H1 (cell line): Measurements from ENCODE around the gene PXK. TPM values are rescaled to one million over a fixed set of nuclear protein-coding genes. Genes with fewer than 3 reads are reported as not detected.

ENCODE experiments used
- CTCF ChIA-PET: fragments of 300-600 bp; sonication (Branson Sonifier 250); formaldehyde crosslinking; loops from one replicate; lab custom pipeline; 2021; ENCODE audit not compliant: partially characterized antibody; lab: Charles Lee
- POLR2A ChIA-PET: fragments of 300-600 bp; sonication (Branson Sonifier 250); formaldehyde crosslinking; loops from one replicate; lab custom pipeline; 2021; ENCODE audit warnings: inconsistent platforms; ENCODE audit not compliant: partially characterized antibody; lab: Charles Lee
- DNase-seq, 2 experiments: peaks; one replicate each; pipeline versions ENCODE4 v3.0.0 to v3.0.0-alpha.2; 2010 to 2022; ENCODE audit warnings: low spot score in 2 of 2, low read depth in 1 of 2, mixed read lengths in 1 of 2
- FAIRE-seq: peaks from 2 replicates; lab custom pipeline; 2011; peaks lifted over from hg19 to GRCh38; lab: Jason Lieb, UNC
- H2AFZ ChIP-seq: 2 replicates; pipeline ENCODE4 v1.8.1; 2012; ENCODE audit warnings: low read length, inconsistent platforms
- H2AK5ac ChIP-seq: 2 replicates; pipeline ENCODE4 v1.6.1; 2013; ENCODE audit warnings: low read depth, low read length
- H2BK120ac ChIP-seq: replicated peaks from 2 replicates; pipeline ENCODE3; 2013; ENCODE audit warnings: low read depth, low read length, inconsistent platforms
- H2BK12ac ChIP-seq: 2 replicates; pipeline ENCODE4 v1.6.1; 2013; ENCODE audit warnings: low read depth, low read length
- H2BK15ac ChIP-seq: 2 replicates; pipeline ENCODE4 v1.6.1; 2013; ENCODE audit warnings: low read length
- H2BK20ac ChIP-seq: 2 replicates; pipeline ENCODE4 v1.6.1; 2013; ENCODE audit warnings: low read length
- H2BK5ac ChIP-seq: 2 replicates; pipeline ENCODE4 v1.6.1; 2013; ENCODE audit warnings: low read depth, low read length
- H3K14ac ChIP-seq: 2 replicates; pipeline ENCODE4 v1.6.1; 2013; ENCODE audit warnings: inconsistent platforms; ENCODE audit not compliant: insufficient read length
- H3K18ac ChIP-seq: 2 replicates; pipeline ENCODE4 v1.6.1; 2013; ENCODE audit warnings: low read length; ENCODE audit errors: extremely low read depth
- H3K23ac ChIP-seq: 2 replicates; pipeline ENCODE4 v1.6.1; 2013; ENCODE audit warnings: inconsistent platforms; ENCODE audit not compliant: insufficient read length
- H3K23me2 ChIP-seq: 2 replicates; pipeline ENCODE4 v1.6.1; 2013; ENCODE audit warnings: low read depth, low read length
- H3K27ac ChIP-seq: 2 replicates; pipeline ENCODE4 v1.6.1; 2011; ENCODE audit warnings: low read depth, low read length, inconsistent platforms
- H3K27me3 ChIP-seq, 4 experiments: replicated peaks in 1 of 4; 1 replicate in 1 of 4; 2 replicates in 3 of 4; pipeline versions ENCODE4 v1.6.1 to v1.8.1; 2011 to 2013; ENCODE audit warnings: low read length in 3 of 4, mild to moderate bottlenecking in 3 of 4, inconsistent platforms in 2 of 4, mixed read lengths in 2 of 4, moderate library complexity in 1 of 4; ENCODE audit not compliant: control insufficient read depth in 3 of 4, insufficient read depth in 3 of 4; ENCODE audit errors: extremely low read depth in 1 of 4
- H3K36me3 ChIP-seq, 4 experiments: 2 replicates each; pipeline versions ENCODE4 v1.6.1 to v1.8.1; 2011 to 2013; ENCODE audit warnings: mild to moderate bottlenecking in 4 of 4, low read length in 3 of 4, moderate library complexity in 2 of 4, control low read depth in 1 of 4, inconsistent platforms in 1 of 4; ENCODE audit not compliant: insufficient read depth in 4 of 4, control insufficient read depth in 2 of 4
- H3K4ac ChIP-seq: replicated peaks from 2 replicates; pipeline ENCODE3; 2013; ENCODE audit warnings: low read length, low read depth, mixed read lengths, inconsistent platforms; ENCODE audit not compliant: insufficient read length
- H3K4me1 ChIP-seq, 4 experiments: replicated peaks in 1 of 4; 1 replicate in 1 of 4; 2 replicates in 3 of 4; pipeline versions ENCODE4 v1.6.1 to v1.8.1; 2011 to 2013; ENCODE audit warnings: low read length in 3 of 4, inconsistent platforms in 2 of 4, mixed read lengths in 1 of 4; ENCODE audit not compliant: insufficient read depth in 4 of 4, control insufficient read depth in 3 of 4
- H3K4me2 ChIP-seq, 2 experiments: 2 replicates each; pipeline versions ENCODE4 v1.6.1 to v1.8.1; 2011 to 2013; ENCODE audit warnings: low read depth in 2 of 2, low read length in 2 of 2, control low read depth in 1 of 2, inconsistent platforms in 1 of 2, mild to moderate bottlenecking in 1 of 2; ENCODE audit not compliant: insufficient read depth in 1 of 2
- H3K4me3 ChIP-seq, 4 experiments: fragments of 200-600, 300-600 bp in 1 of 4; sonication (generic), shearing (Covaris generic), sonication (Bioruptor Twin) in 1 of 4; 2 replicates each; pipeline versions ENCODE4 v1.5.1 to v1.8.1; 2011 to 2016; ENCODE audit warnings: low read length in 4 of 4, low read depth in 3 of 4, control low read depth in 2 of 4, inconsistent platforms in 2 of 4, mild to moderate bottlenecking in 2 of 4, mixed read lengths in 1 of 4, moderate library complexity in 1 of 4; ENCODE audit not compliant: insufficient read depth in 2 of 4; ENCODE audit errors: extremely low read depth in 1 of 4
- H3K56ac ChIP-seq: replicated peaks from 2 replicates; pipeline ENCODE3; 2013; ENCODE audit warnings: low read depth, mild to moderate bottlenecking, mixed read lengths, low read length, inconsistent platforms; ENCODE audit not compliant: insufficient read length
- H3K79me1 ChIP-seq: 2 replicates; pipeline ENCODE4 v1.6.1; 2013; ENCODE audit warnings: low read depth, low read length, control low read depth
- H3K79me2 ChIP-seq, 2 experiments: 2 replicates each; pipeline versions ENCODE4 v1.6.1 to v1.8.1; 2012 to 2013; ENCODE audit warnings: low read length in 2 of 2, mild to moderate bottlenecking in 2 of 2, inconsistent platforms in 1 of 2; ENCODE audit not compliant: insufficient read depth in 2 of 2, control insufficient read depth in 1 of 2
- H3K9ac ChIP-seq, 4 experiments: replicated peaks in 1 of 4; 1 replicate in 1 of 4; 2 replicates in 3 of 4; pipeline versions ENCODE4 v1.6.1 to v1.8.1; 2011 to 2013; ENCODE audit warnings: low read depth in 3 of 4, low read length in 3 of 4, control low read depth in 2 of 4, mild to moderate bottlenecking in 2 of 4, moderate library complexity in 2 of 4, inconsistent platforms in 1 of 4; ENCODE audit errors: extremely low read depth in 1 of 4
- H3K9me3 ChIP-seq, 2 experiments: 2 replicates each; pipeline versions ENCODE4 v1.6.1 to v1.8.1; 2012 to 2013; ENCODE audit warnings: mild to moderate bottlenecking in 2 of 2, moderate library complexity in 2 of 2, control low read depth in 1 of 2, inconsistent platforms in 1 of 2, low read depth in 1 of 2, low read length in 1 of 2, mixed read lengths in 1 of 2; ENCODE audit not compliant: insufficient read depth in 2 of 2
- H4K20me1 ChIP-seq, 2 experiments: replicated peaks in 1 of 2; 2 replicates each; pipeline versions ENCODE3 to v1.8.1; 2011 to 2013; ENCODE audit warnings: inconsistent platforms in 2 of 2, low read length in 2 of 2, mild to moderate bottlenecking in 1 of 2; ENCODE audit not compliant: insufficient read depth in 2 of 2, control insufficient read depth in 1 of 2
- H4K5ac ChIP-seq: 2 replicates; pipeline ENCODE4 v1.6.1; 2013; ENCODE audit warnings: low read length, low read depth, mixed read lengths, inconsistent platforms; ENCODE audit not compliant: insufficient read length
- H4K8ac ChIP-seq: 2 replicates; pipeline ENCODE4 v1.8.0; 2013; ENCODE audit warnings: mild to moderate bottlenecking, moderate library complexity, low read length, inconsistent platforms; ENCODE audit not compliant: insufficient read depth; ENCODE audit errors: extremely low read depth
- H4K91ac ChIP-seq: replicated peaks from 2 replicates; pipeline ENCODE3; 2013; ENCODE audit warnings: low read length, mixed read lengths, inconsistent platforms; ENCODE audit not compliant: insufficient read length
- FOSL1 ChIP-seq: IDR thresholded peaks from 2 replicates; pipeline ENCODE4 v1.6.1; 2011; ENCODE audit warnings: mild to moderate bottlenecking, low read depth, low read length, moderate library complexity; ENCODE audit not compliant: insufficient read depth
- JUN ChIP-seq: IDR thresholded peaks from 2 replicates; pipeline ENCODE4 v1.6.1; 2011; ENCODE audit warnings: low read depth, mild to moderate bottlenecking, improper control_type of control experiment, low read length
- POLR2A ChIP-seq, 2 experiments: IDR thresholded peaks; 1 replicate in 1 of 2; 2 replicates in 1 of 2; pipeline ENCODE4 v1.6.1; 2011; ENCODE audit warnings: low read depth in 2 of 2, low read length in 2 of 2, mild to moderate bottlenecking in 2 of 2; ENCODE audit errors: control extremely low read depth in 1 of 2
- RBBP5 ChIP-seq: IDR thresholded peaks from 2 replicates; pipeline ENCODE4 v1.7.1; 2012; ENCODE audit warnings: low read depth, mild to moderate bottlenecking, inconsistent platforms, low read length, moderate library complexity, borderline replicate concordance
- SP1 ChIP-seq: IDR thresholded peaks from 2 replicates; pipeline ENCODE4 v1.6.1; 2011; ENCODE audit warnings: low read depth, low read length
- SP2 ChIP-seq: IDR thresholded peaks from 2 replicates; pipeline ENCODE4 v1.6.1; 2012; ENCODE audit warnings: mild to moderate bottlenecking, low read length, inconsistent platforms
- ZNF274 ChIP-seq: IDR thresholded peaks from 2 replicates; pipeline ENCODE4 v1.7.0; 2012; ENCODE audit warnings: low read length, borderline replicate concordance; ENCODE audit errors: extremely low read depth
- WGBS, 2 experiments: shearing (Covaris generic) in 1 of 2; methylation state at CpG; one replicate each; pipeline versions ENCODE4 v1.1.6 to v1.1.7; 2013 to 2015; ENCODE audit warnings: low lambda C conversion rate in 2 of 2, mixed read lengths in 2 of 2, inconsistent platforms in 1 of 2, low coverage in 1 of 2, missing lambda C conversion rate in 1 of 2; ENCODE audit not compliant: insufficient replicate concordance in 2 of 2, insufficient coverage in 1 of 2, insufficient read length in 1 of 2; ENCODE audit errors: extremely low coverage in 1 of 2, missing lambda C conversion rate in 1 of 2; 5-methylcytosine and 5-hydroxymethylcytosine counted together
- polyA plus RNA-seq, 7 experiments: library from polyadenylated mRNA; depleted of rRNA in 3 of 7; stranded (reverse) in 5 of 7; unstranded in 2 of 7; fragments of >200 nt in 5 of 7; fragments of 200-250 nt in 2 of 7; gene quantifications; 1 replicate in 5 of 7; 2 replicates in 1 of 7; 4 replicates in 1 of 7; pipeline versions ENCODE4 v1.2.1 to v1.2.3, GENCODE V29; 2011 to 2013; ENCODE audit warnings: missing spikeins in 2 of 7, mixed read lengths in 2 of 7
- total RNA-seq: library from RNA; stranded (reverse); fragmentation: NEBNext Ultra II Directional; extraction: Animal tissue kit (Norgen Biotek cat#: 25700); gene quantifications from 2 replicates; pipeline ENCODE4 v1.2.1, GENCODE V29; 2021
- TF ChIP-seq, protein P1 (sequence below), 3 experiments: IDR thresholded peaks; 1 replicate in 2 of 3; 2 replicates in 1 of 3; pipeline versions ENCODE4 v1.5.1 to v1.6.1; 2011; ENCODE audit warnings: low read length in 3 of 3, mild to moderate bottlenecking in 3 of 3, inconsistent platforms in 2 of 3, low read depth in 1 of 3, moderate library complexity in 1 of 3; ENCODE audit not compliant: insufficient read depth in 1 of 3; ENCODE audit errors: control extremely low read depth in 1 of 3

The PXK gene
- total and polyA plus RNA-seq, 2 of the 8 experiments (the other 6 are each of a cell fraction or from before 2014, with no cell fraction given): 3.5 to 7.1 TPM

GRCh38 chr3:58334506-58334884, 1.8 kb downstream of the PXK start:
- Histone ChIP-seq H3K4me1 (0 out of 7 replicates have a peak, but pooled peaks cover 0 to 4% (median 0%) of the 10 kb centered on the region in 4 experiments), H3K4me2 (no peak overlapping the region), H3K23me2 (peaks cover 7% of the 10 kb centered on the region; the same call in 1 of the 2 replicates), H4K8ac (no peak overlapping the region), H2BK12ac (no peak overlapping the region), H3K9me3 (no peaks in the 10 kb centered on the region)
- FAIRE-seq: no peak
- POLR2A ChIA-PET: interaction anchor here (1.3 kb wide), 1 partner anchor 90 kb away, joined by 7 read pairs; no protein-coding TSS in a partner anchor
- no peak for TF ChIP-seq SP2
- no peak for TF ChIP-seq JUN
- TF ChIP-seq FOSL1: no peak
- TF ChIP-seq, protein P1, sequence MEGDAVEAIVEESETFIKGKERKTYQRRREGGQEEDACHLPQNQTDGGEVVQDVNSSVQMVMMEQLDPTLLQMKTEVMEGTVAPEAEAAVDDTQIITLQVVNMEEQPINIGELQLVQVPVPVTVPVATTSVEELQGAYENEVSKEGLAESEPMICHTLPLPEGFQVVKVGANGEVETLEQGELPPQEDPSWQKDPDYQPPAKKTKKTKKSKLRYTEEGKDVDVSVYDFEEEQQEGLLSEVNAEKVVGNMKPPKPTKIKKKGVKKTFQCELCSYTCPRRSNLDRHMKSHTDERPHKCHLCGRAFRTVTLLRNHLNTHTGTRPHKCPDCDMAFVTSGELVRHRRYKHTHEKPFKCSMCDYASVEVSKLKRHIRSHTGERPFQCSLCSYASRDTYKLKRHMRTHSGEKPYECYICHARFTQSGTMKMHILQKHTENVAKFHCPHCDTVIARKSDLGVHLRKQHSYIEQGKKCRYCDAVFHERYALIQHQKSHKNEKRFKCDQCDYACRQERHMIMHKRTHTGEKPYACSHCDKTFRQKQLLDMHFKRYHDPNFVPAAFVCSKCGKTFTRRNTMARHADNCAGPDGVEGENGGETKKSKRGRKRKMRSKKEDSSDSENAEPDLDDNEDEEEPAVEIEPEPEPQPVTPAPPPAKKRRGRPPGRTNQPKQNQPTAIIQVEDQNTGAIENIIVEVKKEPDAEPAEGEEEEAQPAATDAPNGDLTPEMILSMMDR (IDR thresholded peaks at IDR 0.05; ENCODE audit: control extremely low read depth in 1 of 3, insufficient read depth in 1 of 3, low read depth in 1 of 3, low read length in 3 of 3): no peak
- TF ChIP-seq RBBP5: no peak
- TF ChIP-seq ZNF274: no peak
- TF ChIP-seq SP1: no peak
- no peak for TF ChIP-seq POLR2A (IDR thresholded peaks at IDR 0.05; ENCODE audit: control extremely low read depth in 1 of 2, low read depth in 2 of 2, low read length in 2 of 2)
- TF ChIP-seq, all 59 proteins: peak for 0
- H4K91ac ChIP-seq: no peak overlapping the region
- no peak overlapping the region for H2AK5ac ChIP-seq
- no peak overlapping the region for H2BK120ac ChIP-seq
- H3K14ac ChIP-seq: no peak overlapping the region
- no peak overlapping the region for H4K5ac ChIP-seq
- H2AFZ ChIP-seq: no peak overlapping the region
- no peak overlapping the region for H2BK15ac ChIP-seq
- no peak overlapping the region for H2BK5ac ChIP-seq
- no peak overlapping the region for H3K27ac ChIP-seq
- WGBS, 2 experiments: 76% methylated on average over 1 of the region's 1 CpG; no CpG with 5 or more reads in 1 of the 2 experiments
- no peak overlapping the region for H3K4ac ChIP-seq
- CTCF ChIA-PET: interaction anchor here (1.0 to 2.1 kb wide), 5 partner anchors 9 to 75 kb away, joined by 3 to 6 read pairs (median 5); no protein-coding TSS in a partner anchor
- no peak overlapping the region for H3K23ac ChIP-seq
- no peaks in the 10 kb centered on the region for H3K36me3 ChIP-seq
- no peaks in the 10 kb centered on the region for H3K79me2 ChIP-seq
- DNase-seq: no peak
- H3K79me1 ChIP-seq: no peaks in the 10 kb centered on the region
- peaks cover 0 to 16% (median 8%) of the 10 kb centered on the region in 4 experiments; a peak in 5 of 7 replicates for H3K27me3 ChIP-seq
- H2BK20ac ChIP-seq: no peak overlapping the region
- H3K4me3 ChIP-seq: no peak overlapping the region
- H3K18ac ChIP-seq: no peak overlapping the region
- no peak overlapping the region for H3K9ac ChIP-seq
- no peaks in the 10 kb centered on the region for H4K20me1 ChIP-seq
- H3K56ac ChIP-seq: no peak overlapping the region
